HT-29 (cell line): Measurements from ENCODE around the gene CAPN2. TPM values are rescaled to one million over a fixed set of nuclear protein-coding genes. Genes with fewer than 3 reads are reported as not detected.
A peak's percentile ranks its signal among the peaks of the same experiment; 100 is the strongest.
"Not testable (repeated sequence)": the region's sequence is repeated elsewhere in the genome, so short reads cannot be mapped to it uniquely, and the experiment has no call there.

Source experiments
- DNase-seq: peaks from one replicate; pipeline ENCODE4 v3.0.0-alpha.2; 2015; ENCODE audit warnings: low spot score
- total RNA-seq: library from RNA; depleted of rRNA; stranded (reverse); fragments of >200 nt; shearing (Covaris generic); gene quantifications from 2 replicates; pipeline ENCODE4 v1.2.3, GENCODE V29; 2014

CAPN2 gene
- total RNA-seq, 1 experiment from 2014 or later = 121 TPM

GRCh38 chr1:223716302-223716862 lies 4.0 kb downstream of the CAPN2 start:
- no peak for DNase-seq

DNA sequence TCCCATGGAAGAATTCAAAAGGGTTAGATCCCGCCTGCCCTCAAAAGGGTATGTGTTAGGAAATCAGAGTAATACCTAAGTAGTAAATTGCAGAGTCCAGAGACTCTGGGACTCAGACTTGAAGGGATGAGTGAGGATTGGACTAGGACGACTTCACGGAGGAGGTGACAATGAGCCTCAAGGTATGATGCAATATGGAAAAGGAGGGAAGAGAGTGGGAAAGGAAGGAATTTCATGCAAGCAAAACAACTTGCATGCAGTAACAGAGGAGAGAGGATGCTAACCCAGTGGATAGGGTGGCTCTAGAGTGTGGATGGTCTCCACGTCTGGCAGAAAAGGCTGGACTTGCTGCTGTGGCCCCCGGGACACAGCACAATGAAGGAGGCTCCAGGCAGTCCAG lies 4.8 kb downstream of the CAPN2 start:
- DNase-seq = no peak

GRCh38 chr1:223717695-223718363 lies 5.5 kb downstream of the CAPN2 start:
- DNase-seq = no peak

DNA sequence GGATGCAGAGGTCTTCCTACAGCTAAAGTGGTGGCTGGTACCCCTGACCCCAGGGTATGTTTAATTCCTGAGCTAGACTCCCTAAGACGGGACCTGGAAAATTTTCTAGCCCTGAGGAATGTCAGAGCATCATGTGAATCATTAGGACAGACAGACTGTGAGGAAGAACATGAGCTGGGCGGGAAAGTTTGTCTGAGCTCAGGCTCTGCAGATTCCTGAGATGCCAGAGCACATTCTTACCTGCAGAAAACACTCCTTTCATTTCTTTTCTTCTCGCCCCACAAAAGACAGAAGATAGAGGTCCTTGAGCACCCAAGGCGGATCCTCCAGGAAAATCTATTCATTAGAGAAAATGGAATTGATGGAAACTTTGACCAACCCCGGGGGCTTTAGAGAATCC lies 6.5 kb downstream of the CAPN2 start:
- no peak for DNase-seq

GRCh38 chr1:223720971-223721591 lies 8.7 kb downstream of the CAPN2 start:
- peak; percentile 71 for DNase-seq

GRCh38 chr1:223721658-223722607 lies 9.6 kb downstream of the CAPN2 start:
- no peak for DNase-seq

DNA sequence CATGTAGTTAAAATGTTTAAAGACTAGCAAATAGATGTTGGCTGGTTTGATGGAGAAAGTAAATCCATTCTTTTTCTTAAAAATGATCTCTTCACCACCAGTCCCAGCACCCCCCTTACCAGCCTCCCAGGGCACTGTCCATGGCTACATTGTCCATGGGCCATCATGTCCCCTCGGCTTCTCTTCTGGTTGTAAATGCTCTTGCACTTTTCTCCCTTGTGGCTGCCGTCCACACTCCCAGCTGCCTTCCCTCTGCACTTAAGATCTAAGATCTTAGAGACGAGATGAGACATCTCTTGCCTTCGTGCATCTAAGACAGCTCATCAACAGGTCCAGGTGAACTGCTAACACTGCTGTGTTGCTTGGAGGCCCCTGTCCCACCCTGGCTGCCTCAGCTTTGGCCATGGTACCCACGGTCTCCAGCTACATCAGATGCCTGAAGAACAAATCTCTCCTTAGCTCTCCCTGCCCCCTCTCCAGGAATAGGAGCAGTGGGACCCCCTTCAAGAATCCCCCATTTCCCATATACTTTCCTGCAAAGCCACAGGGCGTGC lies 11.1 kb downstream of the CAPN2 start:
- DNase-seq = no peak

- no peak for DNase-seq
Measured at GRCh38 chr1:223724376-223724775, 12.0 kb downstream of the CAPN2 start.

- DNase-seq = no peak
Measured at GRCh38 chr1:223725578-223725977, 13.2 kb downstream of the CAPN2 start.

- peak; percentile 71 for DNase-seq
Measured at GRCh38 chr1:223726380-223727001, 14.2 kb downstream of the CAPN2 start.

- no peak for DNase-seq
Measured at GRCh38 chr1:223727541-223727940, 15.2 kb downstream of the CAPN2 start.

DNA sequence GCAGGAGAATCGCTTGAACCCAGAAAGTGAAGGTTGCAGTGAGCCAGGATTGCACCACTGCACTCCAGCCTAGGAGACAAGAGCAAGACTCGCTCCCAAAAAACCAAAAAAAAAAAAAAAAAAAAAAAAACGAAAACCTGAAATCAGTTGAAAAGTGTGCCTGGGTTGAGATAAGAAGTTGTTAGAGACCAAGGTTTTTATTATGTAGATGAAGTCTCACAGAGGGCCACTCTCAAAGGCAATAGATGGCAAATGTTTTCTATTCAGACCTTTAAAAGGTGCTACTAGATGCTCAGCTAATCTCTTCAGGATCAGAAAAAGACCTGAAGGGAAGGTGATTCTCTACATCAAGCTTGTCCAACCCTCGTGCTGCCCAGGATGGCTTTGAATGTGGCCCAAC lies 17.6 kb downstream of the CAPN2 start:
- no peak for DNase-seq

GRCh38 chr1:223730479-223731132 lies 18.3 kb downstream of the CAPN2 start:
- DNase-seq = no peak

DNA sequence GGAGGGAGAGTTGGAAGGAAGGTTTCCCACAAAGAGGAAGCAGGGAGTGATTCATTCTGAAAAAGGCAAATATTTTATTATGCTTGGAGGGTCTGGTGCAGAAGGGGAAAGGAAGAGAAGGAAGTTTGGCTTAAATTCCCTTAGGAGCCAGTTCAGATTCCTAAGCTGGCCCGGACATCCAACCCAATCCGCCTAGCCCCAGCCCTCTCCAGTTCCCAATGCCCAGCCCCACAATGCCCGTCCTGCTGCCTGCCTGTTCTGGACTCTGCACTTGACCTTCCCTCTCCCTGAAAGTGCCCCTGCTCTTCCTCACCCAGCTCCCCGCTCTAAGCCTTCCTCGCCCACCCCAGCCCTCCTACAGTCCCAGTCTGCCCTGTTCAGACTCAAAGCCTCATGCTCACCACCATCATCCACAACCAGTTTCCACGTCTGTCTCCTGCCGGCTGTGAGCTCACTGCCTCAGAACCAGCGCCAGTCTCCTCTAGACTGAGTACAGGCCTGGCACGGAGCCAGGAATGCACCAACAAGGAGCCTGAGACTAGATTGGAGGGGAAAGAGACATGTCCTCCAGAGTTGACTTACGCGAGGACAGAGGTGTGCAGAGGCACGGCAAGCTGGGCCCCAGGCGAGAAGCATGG lies 18.9 kb downstream of the CAPN2 start:
- DNase-seq = no peak

GRCh38 chr1:223732993-223733798 lies 20.9 kb downstream of the CAPN2 start:
- no peak for DNase-seq

- DNase-seq = no peak
Measured at GRCh38 chr1:223733898-223734852, 21.8 kb downstream of the CAPN2 start.

DNA sequence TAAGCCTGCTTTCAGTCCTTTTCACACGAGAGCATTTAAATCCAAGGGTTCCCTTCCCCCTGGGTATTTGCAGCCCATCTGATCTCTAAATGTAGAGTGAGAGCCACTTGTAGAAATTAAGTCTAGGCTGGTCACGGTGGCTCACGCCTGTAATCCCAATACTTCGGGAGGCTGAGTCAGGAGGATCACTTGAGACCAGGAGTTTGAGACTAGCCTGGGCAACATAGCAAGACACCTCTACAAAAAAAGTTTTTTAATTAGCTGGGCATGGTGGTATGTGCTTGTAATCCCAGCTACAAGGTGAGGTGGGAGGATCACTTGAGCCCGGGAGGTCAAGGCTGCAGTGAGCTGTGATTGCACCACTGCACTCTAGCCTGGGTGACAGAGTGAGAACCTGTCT lies 24.3 kb downstream of the CAPN2 start:
- DNase-seq = not testable (repeated sequence)

DNA sequence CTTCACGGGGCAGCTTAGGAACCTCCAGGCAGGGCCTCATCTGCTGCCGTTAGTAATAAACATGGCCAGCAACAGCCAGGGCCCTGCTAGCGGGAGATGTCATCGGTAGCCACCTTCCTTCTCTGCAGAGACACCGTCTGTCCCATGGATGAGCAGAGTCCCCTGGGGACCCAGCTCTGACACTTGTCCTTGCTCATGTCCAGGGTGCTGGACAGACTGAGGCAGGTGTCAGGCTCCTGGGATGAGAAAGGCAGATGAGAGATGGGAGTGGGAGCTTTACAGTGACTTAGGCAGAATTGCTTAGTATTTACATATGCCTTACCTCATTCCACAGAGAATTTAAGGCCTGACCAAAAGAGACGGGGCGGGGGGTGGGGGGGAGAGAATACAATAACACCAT lies 25.0 kb downstream of the CAPN2 start:
- DNase-seq = no peak
